Neuronal stem cell (in vitro differentiated cells): ENCODE data around the gene OR4K17. TPM values are rescaled to one million over a fixed set of nuclear protein-coding genes. Genes with fewer than 3 reads are reported as not detected.
"Not testable (repeated sequence)": the region's sequence is repeated elsewhere in the genome, so short reads cannot be mapped to it uniquely, and the experiment has no call there.

ENCODE experiments used
- DNase-seq: peaks from one replicate; pipeline ENCODE4 v3.0.0-alpha.2; 2013; ENCODE audit warnings: low spot score
- H2AFZ ChIP-seq: one replicate; pipeline ENCODE4 v1.6.1; 2013; ENCODE audit warnings: mild to moderate bottlenecking, low read length, inconsistent platforms
- H2AK5ac ChIP-seq: 2 replicates; pipeline ENCODE4 v1.6.1; 2013; ENCODE audit warnings: low read depth, mild to moderate bottlenecking, inconsistent platforms, low read length, moderate library complexity, mixed read lengths
- H2BK120ac ChIP-seq: 2 replicates; pipeline ENCODE4 v1.6.1; 2013; ENCODE audit warnings: low read depth, mild to moderate bottlenecking, inconsistent platforms, low read length, moderate library complexity, mixed read lengths
- H2BK12ac ChIP-seq: one replicate; pipeline ENCODE4 v1.6.1; 2013; ENCODE audit warnings: low read length, inconsistent platforms
- H2BK15ac ChIP-seq: 2 replicates; pipeline ENCODE4 v1.6.1; 2013; ENCODE audit warnings: mild to moderate bottlenecking, low read length, inconsistent platforms, mixed read lengths
- H2BK5ac ChIP-seq: one replicate; pipeline ENCODE4 v1.6.1; 2013; ENCODE audit warnings: inconsistent platforms, mild to moderate bottlenecking, low read length, moderate library complexity
- H3K14ac ChIP-seq: one replicate; pipeline ENCODE4 v1.6.1; 2013; ENCODE audit warnings: low read length, inconsistent platforms
- H3K18ac ChIP-seq: 2 replicates; pipeline ENCODE4 v1.6.1; 2013; ENCODE audit warnings: low read length, inconsistent platforms
- H3K23ac ChIP-seq: 2 replicates; pipeline ENCODE4 v1.6.1; 2013; ENCODE audit warnings: low read depth, mild to moderate bottlenecking, mixed read lengths, low read length, inconsistent platforms; ENCODE audit not compliant: poor library complexity
- H3K27ac ChIP-seq: replicated peaks from 3 replicates; pipeline ENCODE4 v1.5.1; 2013; ENCODE audit warnings: low read length, inconsistent platforms
- H3K27me3 ChIP-seq, 3 experiments: 2 replicates each; pipeline ENCODE4 v1.6.1; 2013; ENCODE audit warnings: low read length in 3 of 3, mild to moderate bottlenecking in 2 of 3, inconsistent platforms in 1 of 3, low read depth in 1 of 3, mixed read lengths in 1 of 3, moderate library complexity in 1 of 3; ENCODE audit not compliant: control insufficient read depth in 3 of 3, insufficient read depth in 3 of 3
- H3K36me3 ChIP-seq, 2 donors: replicated peaks in 1 of 2; 2 replicates each; pipeline ENCODE4 v1.6.1; 2013; ENCODE audit warnings: low read length in 2 of 2; ENCODE audit not compliant: control insufficient read depth in 2 of 2, insufficient read depth in 2 of 2
- H3K4ac ChIP-seq: 2 replicates; pipeline ENCODE4 v1.6.1; 2013; ENCODE audit warnings: inconsistent platforms, mild to moderate bottlenecking, low read length, moderate library complexity
- H3K4me1 ChIP-seq, 2 donors: 1 replicate in 1 of 2; 2 replicates in 1 of 2; pipeline ENCODE4 v1.6.1; 2013; ENCODE audit warnings: low read length in 2 of 2, low read depth in 1 of 2; ENCODE audit not compliant: control insufficient read depth in 2 of 2, insufficient read depth in 1 of 2
- H3K4me2 ChIP-seq: one replicate; pipeline ENCODE4 v1.6.1; 2013; ENCODE audit warnings: mild to moderate bottlenecking, low read length, inconsistent platforms; ENCODE audit not compliant: insufficient read depth, poor library complexity, severe bottlenecking
- H3K4me3 ChIP-seq, 2 donors: 2 replicates each; pipeline ENCODE4 v1.5.1; 2013; ENCODE audit warnings: low read length in 2 of 2, mild to moderate bottlenecking in 2 of 2, inconsistent platforms in 1 of 2, moderate library complexity in 1 of 2
- H3K79me1 ChIP-seq: one replicate; pipeline ENCODE4 v1.6.1; 2013; ENCODE audit warnings: low read depth, mild to moderate bottlenecking, inconsistent platforms, low read length, moderate library complexity
- H3K9ac ChIP-seq: one replicate; pipeline ENCODE4 v1.6.1; 2013; ENCODE audit warnings: mild to moderate bottlenecking, low read depth, low read length, inconsistent platforms; ENCODE audit not compliant: poor library complexity
- H3K9me3 ChIP-seq, 2 donors: replicated peaks in 1 of 2; 2 replicates each; pipeline versions ENCODE3 to v1.6.1; 2013; ENCODE audit warnings: low read length in 2 of 2, mild to moderate bottlenecking in 2 of 2, inconsistent platforms in 1 of 2, low read depth in 1 of 2, mixed read lengths in 1 of 2, moderate library complexity in 1 of 2; ENCODE audit not compliant: control insufficient read depth in 2 of 2, insufficient read depth in 1 of 2
- H4K8ac ChIP-seq: one replicate; pipeline ENCODE4 v1.6.1; 2013; ENCODE audit warnings: low read depth, mild to moderate bottlenecking, inconsistent platforms, low read length, moderate library complexity
- H4K91ac ChIP-seq: one replicate; pipeline ENCODE4 v1.6.1; 2013; ENCODE audit warnings: low read length, low read depth, mild to moderate bottlenecking, inconsistent platforms; ENCODE audit not compliant: poor library complexity
- WGBS, 2 donors: extraction: QIAGEN DNeasy Blood & Tissue Kit; methylation state at CpG; one replicate each; pipeline ENCODE4 v1.1.7; 2013; ENCODE audit warnings: missing lambda C conversion rate in 2 of 2, mixed read lengths in 1 of 2; ENCODE audit not compliant: insufficient read length in 2 of 2, insufficient replicate concordance in 1 of 2; ENCODE audit errors: extremely low coverage in 2 of 2; 5-methylcytosine and 5-hydroxymethylcytosine counted together
- polyA plus RNA-seq, 2 experiments: library from polyadenylated mRNA; stranded (reverse); fragments of 200-250 nt; gene quantifications; one replicate each; pipeline ENCODE4 v1.2.3, GENCODE V29; 2013

The OR4K17 gene
- polyA plus RNA-seq (2013, experiment 1 of 2) = not detected
- not detected for polyA plus RNA-seq (2013, experiment 2 of 2)

- Histone ChIP-seq H3K4me2 (no peak within 1 kb of the TSS), H3K23ac (no peak within 1 kb of the TSS), H3K36me3 (no peaks in the 10 kb centered on the region), H3K9me3 (peaks cover 0 to 9% of the 10 kb centered on the region in 2 donors), H3K4ac (no peak within 1 kb of the TSS), H3K4me3 (no peak within 1 kb of the TSS), H4K91ac (no peak within 1 kb of the TSS), H2AK5ac (no peak within 1 kb of the TSS), H3K79me1 (no peaks in the 10 kb centered on the region), H2BK120ac (no peak within 1 kb of the TSS), H3K18ac (no peak within 1 kb of the TSS), H3K4me1 (no peaks in the 10 kb centered on the region), H2BK5ac (no peak within 1 kb of the TSS), H2AFZ (no peak within 1 kb of the TSS), H2BK12ac (no peak within 1 kb of the TSS), H3K27ac (no peak within 1 kb of the TSS), H3K27me3 (no peaks in the 10 kb centered on the region), H4K8ac (no peak within 1 kb of the TSS), H3K14ac (no peak within 1 kb of the TSS), H2BK15ac (no peak within 1 kb of the TSS), H3K9ac (no peak within 1 kb of the TSS)
- WGBS, 2 donors = no CpG with 5 or more reads among the region's 3 CpGs
- DNase-seq = no peak
Observed at GRCh38 chr14:20110438-20110837, at the start of gene OR4K17. TSS of gene OR4K17 (plus strand) at chr14:20110739. CDS start at chr14:20117500, 6,761 bp downstream.

GRCh38 chr14:20092050-20092449 lies 18.5 kb upstream of the OR4K17 start:
- no CpG with 5 or more reads among the region's 4 CpGs for WGBS, 2 donors

GRCh38 chr14:20093442-20093841 lies 17.1 kb upstream of the OR4K17 start:
- Histone ChIP-seq H3K79me1 (no peaks in the 10 kb centered on the region), H2AK5ac (no peak overlapping the region), H3K27ac (no peak overlapping the region), H3K9me3 (peaks cover 0 to 9% of the 10 kb centered on the region in 2 donors), H2BK12ac (no peak overlapping the region), H3K27me3 (no peaks in the 10 kb centered on the region), H3K4me2 (no peak overlapping the region), H3K9ac (no peak overlapping the region), H3K4me3 (no peak overlapping the region), H4K91ac (no peak overlapping the region), H4K8ac (no peak overlapping the region), H3K18ac (no peak overlapping the region), H2BK120ac (no peak overlapping the region), H3K14ac (no peak overlapping the region), H2AFZ (no peak overlapping the region), H3K4me1 (no peaks in the 10 kb centered on the region), H2BK5ac (no peak overlapping the region), H3K36me3 (no peaks in the 10 kb centered on the region), H3K4ac (no peak overlapping the region), H3K23ac (no peak overlapping the region), H2BK15ac (no peak overlapping the region)
- no peak for DNase-seq
- no CpG with 5 or more reads among the region's 4 CpGs for WGBS, 2 donors

More at GRCh38 chr14:20092050-20092449, 18.5 kb upstream of the OR4K17 start:
- peaks cover 0 to 8% of the 10 kb centered on the region in 2 donors for H3K9me3 ChIP-seq
- no peaks in the 10 kb centered on the region for H3K79me1 ChIP-seq
- H3K9ac ChIP-seq = no peak overlapping the region
- no peaks in the 10 kb centered on the region for H3K4me1 ChIP-seq
- H2BK5ac ChIP-seq = no peak overlapping the region
- H2BK15ac ChIP-seq = no peak overlapping the region
- H2BK120ac ChIP-seq = no peak overlapping the region
- H3K4me2 ChIP-seq = no peak overlapping the region
- H3K36me3 ChIP-seq = no peaks in the 10 kb centered on the region
- H3K14ac ChIP-seq = no peak overlapping the region
- DNase-seq = no peak
- no peak overlapping the region for H4K8ac ChIP-seq
- no peak overlapping the region for H2AK5ac ChIP-seq
- no peaks in the 10 kb centered on the region for H3K27me3 ChIP-seq
- H3K4ac ChIP-seq = no peak overlapping the region
- H3K27ac ChIP-seq = no peak overlapping the region
- no peak overlapping the region for H2BK12ac ChIP-seq
- H3K4me3 ChIP-seq = no peak overlapping the region
- H4K91ac ChIP-seq = no peak overlapping the region
- H3K23ac ChIP-seq = no peak overlapping the region
- H2AFZ ChIP-seq = no peak overlapping the region
- H3K18ac ChIP-seq = no peak overlapping the region

GRCh38 chr14:20098926-20099770 lies 11.4 kb upstream of the OR4K17 start:
- H3K79me1 ChIP-seq, H2BK12ac ChIP-seq, H2AK5ac ChIP-seq, H3K4ac ChIP-seq, H3K4me2 ChIP-seq, H3K9ac ChIP-seq, H2BK120ac ChIP-seq, H3K4me1 ChIP-seq, H2AFZ ChIP-seq, H4K8ac ChIP-seq, H3K18ac ChIP-seq, H3K23ac ChIP-seq, DNase-seq, H3K27ac ChIP-seq, H3K4me3 ChIP-seq, H2BK15ac ChIP-seq, H3K9me3 ChIP-seq, H4K91ac ChIP-seq, H3K27me3 ChIP-seq, H2BK5ac ChIP-seq, H3K36me3 ChIP-seq, H3K14ac ChIP-seq: not testable (repeated sequence)
- WGBS, 2 donors = no CpG with 5 or more reads among the region's 32 CpGs
